ENCODE results near the gene PRSS2. TPM values are rescaled to one million over a fixed set of nuclear protein-coding genes. Genes with fewer than 3 reads are reported as not detected.

PRSS2 gene
- polyA plus RNA-seq, 1 donor = not detected

Other genes starting within 250 kb of the PRSS2 start
- gene PRSS1, start 21.5 kb upstream of the PRSS2 start, polyA plus RNA-seq (ENCODE audit: insufficient read length) = not detected
- 3.6 TPM for gene EPHB6, start 84.1 kb downstream of the PRSS2 start, polyA plus RNA-seq (ENCODE audit: insufficient read length)
- 0.05 TPM for gene TRPV6, start 114.8 kb downstream of the PRSS2 start, polyA plus RNA-seq (ENCODE audit: insufficient read length)
- 0.09 TPM for gene TRPV5, start 162.8 kb downstream of the PRSS2 start, polyA plus RNA-seq (ENCODE audit: insufficient read length)
- gene LLCFC1, start 168.5 kb downstream of the PRSS2 start, polyA plus RNA-seq (ENCODE audit: insufficient read length) = 0.26 TPM
- gene KEL, start 191.4 kb downstream of the PRSS2 start, polyA plus RNA-seq (ENCODE audit: insufficient read length) = 1.1 TPM

Data from hindlimb muscle (tissue), 1 donor.